ENCODE results near the gene ZNF574.

GRCh38 chr19:42068361-42068755, 7.6 kb upstream of the ZNF574 start:
- TF ChIP-seq POLR2AphosphoS5 (IDR thresholded peaks at IDR 0.05; ENCODE audit: low read depth, low read length) (no peak), CBX3 (IDR thresholded peaks at IDR 0.05; ENCODE audit: low read depth) (no peak), RAD21 (IDR thresholded peaks at IDR 0.05; ENCODE audit: low read depth) (no peak)
- TF ChIP-seq, protein P1, sequence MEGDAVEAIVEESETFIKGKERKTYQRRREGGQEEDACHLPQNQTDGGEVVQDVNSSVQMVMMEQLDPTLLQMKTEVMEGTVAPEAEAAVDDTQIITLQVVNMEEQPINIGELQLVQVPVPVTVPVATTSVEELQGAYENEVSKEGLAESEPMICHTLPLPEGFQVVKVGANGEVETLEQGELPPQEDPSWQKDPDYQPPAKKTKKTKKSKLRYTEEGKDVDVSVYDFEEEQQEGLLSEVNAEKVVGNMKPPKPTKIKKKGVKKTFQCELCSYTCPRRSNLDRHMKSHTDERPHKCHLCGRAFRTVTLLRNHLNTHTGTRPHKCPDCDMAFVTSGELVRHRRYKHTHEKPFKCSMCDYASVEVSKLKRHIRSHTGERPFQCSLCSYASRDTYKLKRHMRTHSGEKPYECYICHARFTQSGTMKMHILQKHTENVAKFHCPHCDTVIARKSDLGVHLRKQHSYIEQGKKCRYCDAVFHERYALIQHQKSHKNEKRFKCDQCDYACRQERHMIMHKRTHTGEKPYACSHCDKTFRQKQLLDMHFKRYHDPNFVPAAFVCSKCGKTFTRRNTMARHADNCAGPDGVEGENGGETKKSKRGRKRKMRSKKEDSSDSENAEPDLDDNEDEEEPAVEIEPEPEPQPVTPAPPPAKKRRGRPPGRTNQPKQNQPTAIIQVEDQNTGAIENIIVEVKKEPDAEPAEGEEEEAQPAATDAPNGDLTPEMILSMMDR (IDR thresholded peaks at IDR 0.05 in 2 of 3, conservative IDR thresholded peaks at IDR 0.05 in 1 of 3; ENCODE audit: borderline replicate concordance in 1 of 3, insufficient read depth in 1 of 3, low read depth in 2 of 3, low read length in 2 of 3): no peak

Measured in HCT116 (cell line).